Measurements from ENCODE around the gene MBP.
"Not testable (repeated sequence)": the region's sequence is repeated elsewhere in the genome, so short reads cannot be mapped to it uniquely, and the experiment has no call there.

The MBP gene

DNA sequence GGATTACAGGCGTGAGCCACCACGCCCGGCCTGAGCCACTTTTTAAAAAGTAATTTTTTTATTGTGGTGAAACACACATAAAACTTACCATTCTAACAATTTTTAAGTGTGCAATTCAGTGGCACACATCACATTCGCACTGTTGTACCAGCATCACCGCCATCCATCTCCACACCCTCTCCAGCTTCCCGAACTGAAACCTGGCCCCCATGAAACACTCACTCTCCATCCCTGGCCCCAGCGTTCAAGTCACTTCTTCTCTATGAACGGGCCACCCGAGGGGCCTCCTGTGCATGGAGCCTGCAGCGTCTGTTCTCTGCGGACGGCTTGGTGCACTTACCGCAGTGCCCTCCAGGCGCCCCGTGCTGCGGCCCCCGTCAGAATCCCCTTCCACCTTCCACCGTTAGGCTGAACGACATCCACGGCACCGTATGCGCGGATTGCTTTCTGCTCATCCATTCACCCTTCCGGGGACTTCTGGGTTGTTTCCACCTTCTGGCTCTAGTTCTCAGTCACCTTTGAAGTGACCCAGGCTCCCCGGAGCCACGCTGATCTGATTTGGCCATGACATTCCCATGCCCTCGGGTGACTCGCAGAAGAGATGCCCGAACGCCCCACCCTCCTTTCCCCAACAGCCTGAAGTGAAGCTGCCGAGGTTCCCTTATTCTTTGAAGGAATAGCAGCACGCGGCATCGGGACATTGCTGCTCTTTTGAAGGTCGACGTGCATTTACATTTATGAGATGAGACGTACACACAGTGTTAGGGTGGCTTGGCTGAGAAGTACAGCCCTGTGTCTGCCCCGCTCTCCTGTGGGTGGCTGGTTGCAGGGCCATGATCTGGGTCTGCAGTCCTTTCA, 134.4 kb downstream of the MBP start:
- no peak for FAIRE-seq

DNA sequence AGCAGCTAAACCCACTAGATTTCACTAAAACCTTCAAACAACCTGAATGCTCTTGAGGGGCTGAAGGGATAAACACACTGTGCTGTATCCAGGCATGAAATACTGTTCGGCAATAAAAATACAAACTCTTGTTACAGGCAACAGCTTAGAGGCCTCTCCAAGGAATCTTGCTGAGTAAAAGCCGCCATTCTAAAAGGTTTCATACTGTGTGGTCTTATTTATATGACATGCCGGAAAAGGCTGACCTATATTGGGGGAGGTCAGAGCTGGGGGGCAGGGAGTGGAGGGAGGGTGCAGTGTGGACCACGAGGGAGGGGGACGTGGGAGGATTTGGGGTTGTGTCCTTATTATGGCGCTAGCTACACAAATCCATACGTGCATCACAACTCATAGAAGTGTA, 136.2 kb downstream of the MBP start:
- FAIRE-seq = no peak

DNA sequence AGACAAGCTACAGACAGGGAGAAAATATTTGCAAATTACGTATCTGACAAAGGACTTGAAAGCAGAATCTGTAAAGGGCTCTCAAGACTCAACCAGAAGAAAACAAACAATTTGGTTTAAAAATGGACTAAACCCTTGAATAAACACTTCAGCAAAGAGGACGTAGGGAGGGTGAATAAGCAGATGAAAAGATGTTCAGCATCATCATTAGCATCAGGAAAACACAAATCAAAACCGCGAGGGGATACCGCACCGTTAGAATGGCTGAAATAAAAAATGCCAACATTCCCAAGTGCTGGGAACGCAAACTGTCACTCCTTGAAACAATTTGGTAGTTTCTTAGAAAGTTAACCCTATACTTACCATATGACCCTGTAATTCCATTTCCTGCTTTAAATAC, 136.7 kb downstream of the MBP start:
- no peak for FAIRE-seq

DNA sequence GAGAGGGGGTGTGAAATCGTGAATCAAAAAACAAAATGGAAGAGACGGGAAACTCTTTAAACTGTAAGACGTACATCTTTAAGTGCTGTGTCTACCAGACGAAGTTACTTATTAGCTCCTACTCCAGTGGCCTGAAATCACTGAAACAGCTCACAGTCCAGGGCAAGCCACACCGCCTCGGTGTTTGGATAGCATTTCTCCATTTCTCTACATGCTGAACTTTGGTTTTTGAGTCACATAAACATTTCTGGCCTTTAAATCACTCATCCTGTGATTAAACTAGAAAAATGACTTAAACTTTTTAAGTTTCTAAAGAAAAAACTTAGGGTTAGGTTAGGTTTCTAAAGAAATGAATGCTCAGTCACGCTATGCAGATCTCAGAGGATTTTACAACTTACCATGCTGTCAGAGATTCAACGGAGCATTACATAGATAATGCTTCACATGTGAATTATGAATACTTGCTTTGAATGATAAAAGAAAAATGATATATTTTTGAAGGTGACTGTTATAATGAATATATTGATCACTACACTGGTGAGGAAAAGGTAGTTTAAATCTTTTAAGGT, 138.4 kb downstream of the MBP start:
- no peak for FAIRE-seq

DNA sequence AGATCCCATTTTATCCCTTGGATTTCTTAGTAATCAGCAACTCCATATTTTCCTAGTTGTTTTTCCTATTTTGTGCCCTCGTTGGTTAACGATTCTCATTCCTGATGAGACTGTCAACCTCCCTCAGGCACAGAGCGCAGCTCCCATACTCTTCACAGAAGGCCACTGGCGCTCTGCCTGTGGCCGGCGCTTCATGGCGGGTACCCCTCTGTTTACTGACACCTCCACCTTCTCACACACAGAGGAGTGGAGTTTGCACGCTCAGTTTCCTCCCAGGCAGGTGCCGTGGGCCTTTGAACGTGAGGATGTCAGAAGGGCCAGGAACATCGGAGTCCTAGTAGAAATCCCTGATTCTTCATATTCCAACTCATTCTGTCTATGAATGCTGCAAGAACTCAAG, 139.0 kb downstream of the MBP start:
- no peak for FAIRE-seq

DNA sequence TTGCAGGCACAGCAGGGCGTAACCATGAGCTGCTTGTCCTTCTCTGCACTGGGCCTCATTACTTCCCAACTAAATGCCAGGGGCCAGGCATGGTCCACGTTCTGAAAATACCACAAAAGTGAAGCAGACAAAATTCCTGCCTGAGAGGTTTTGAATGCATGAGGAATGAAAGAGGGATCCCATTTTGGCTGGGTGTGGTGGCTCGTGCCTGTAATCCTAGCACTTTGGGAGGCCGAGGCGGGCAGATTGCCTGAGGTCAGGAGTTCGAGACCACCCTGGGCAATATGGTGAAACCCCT, 139.5 kb downstream of the MBP start:
- no peak for FAIRE-seq

DNA sequence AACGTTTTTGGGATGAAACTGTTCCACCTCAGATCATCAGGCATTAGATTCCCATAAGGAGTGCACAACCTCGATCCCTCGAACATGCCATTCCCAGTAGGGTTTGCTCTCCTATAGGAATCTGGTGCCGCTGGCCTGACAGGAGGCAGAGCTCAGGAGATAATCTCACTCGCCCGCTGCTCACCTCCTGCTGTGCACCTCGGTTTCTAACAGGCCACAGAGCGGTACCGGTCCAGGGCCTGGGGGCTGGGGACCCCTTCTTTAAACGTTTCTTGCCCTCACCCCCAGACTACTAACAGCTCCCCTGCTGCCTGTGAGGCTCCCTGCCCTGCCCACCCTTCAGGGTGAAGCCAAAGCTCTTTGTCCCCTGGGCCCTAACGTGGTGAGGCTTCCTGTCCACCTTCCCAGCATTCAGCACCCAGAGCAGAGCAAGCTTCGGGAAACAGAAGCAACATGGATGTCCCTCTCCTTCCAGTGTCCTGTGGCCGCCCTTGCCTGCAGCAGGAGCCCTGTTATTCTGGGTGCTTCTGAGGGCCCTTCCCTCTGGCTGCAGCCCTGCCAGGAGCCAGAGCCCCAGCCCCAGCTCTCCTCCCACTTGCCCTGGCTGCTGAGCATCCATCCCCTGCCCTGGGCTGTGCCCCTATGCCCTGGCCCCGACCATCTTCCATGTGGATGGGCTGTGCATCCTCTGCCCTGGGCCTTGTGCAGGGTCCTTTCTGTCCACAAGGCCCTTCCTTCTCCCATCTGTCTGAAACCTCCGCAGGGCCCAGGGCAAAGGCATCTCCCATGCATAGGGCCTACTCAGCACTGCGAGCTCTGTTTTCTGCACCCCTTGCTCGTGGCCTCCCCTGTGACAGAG, 140.1 kb downstream of the MBP start:
- no peak for FAIRE-seq

DNA sequence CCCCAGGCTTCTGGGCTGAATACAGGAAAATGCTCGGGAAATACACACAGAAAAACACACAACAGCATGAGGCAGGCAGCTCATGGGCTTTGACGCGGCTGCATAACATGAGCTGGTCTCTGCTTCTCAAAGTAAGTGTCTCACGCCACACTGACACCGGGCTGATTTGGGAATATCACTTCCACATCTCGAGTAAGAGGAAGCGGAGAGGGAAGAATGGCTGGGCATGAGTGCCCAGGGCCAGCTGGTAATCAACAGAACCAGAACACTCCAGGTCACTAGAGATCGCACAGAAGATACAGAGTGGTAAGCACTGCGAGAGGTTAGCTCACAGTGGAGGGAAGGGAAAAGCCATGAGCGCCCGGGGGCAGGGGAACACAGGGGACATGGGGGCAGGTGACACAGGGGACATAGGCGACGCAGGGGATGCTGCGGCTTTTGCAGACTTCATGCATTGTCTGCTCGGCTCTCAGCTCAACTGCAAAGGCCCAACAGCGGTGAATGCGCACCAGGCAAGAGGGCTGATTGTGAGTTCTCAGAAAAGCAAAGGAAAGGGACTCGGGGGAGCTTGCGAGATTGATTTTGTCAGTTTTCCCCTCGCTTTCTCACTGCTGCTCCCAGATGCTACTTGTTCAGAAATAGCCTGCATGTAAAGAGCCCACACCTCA, 141.4 kb downstream of the MBP start:
- FAIRE-seq = no peak

DNA sequence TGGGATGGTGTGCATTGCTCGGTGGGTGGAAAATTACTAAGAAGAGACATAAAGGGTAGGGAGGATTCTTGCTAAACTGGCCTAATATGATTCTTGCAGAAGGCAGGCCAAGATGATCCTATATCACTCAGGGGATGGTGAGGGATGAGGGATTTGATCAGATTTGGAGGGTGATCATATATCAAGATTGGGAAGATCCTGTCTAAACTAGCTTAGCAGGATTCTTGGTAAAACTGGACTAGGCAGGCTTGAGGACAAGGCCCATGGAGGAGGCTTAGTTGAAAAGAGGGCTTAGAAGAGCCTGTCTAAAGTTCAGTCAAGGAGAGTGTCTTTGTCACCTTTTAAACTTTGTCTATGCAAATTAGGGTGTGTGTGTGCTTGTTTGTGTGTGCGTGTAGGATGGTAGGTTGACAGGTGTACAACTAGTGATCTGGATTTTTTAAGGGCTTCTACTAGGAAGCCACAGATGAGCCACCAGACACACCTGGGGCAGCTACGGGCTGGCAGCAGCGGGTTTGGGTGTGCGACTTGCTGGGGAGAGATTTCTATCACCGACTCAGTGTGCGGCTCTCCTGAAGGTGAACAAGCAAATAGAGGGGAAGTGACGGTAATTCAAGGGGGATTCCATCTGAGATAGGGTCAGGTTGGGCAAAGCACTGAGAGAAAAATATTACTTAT, 142.1 kb downstream of the MBP start:
- not testable (repeated sequence) for FAIRE-seq

DNA sequence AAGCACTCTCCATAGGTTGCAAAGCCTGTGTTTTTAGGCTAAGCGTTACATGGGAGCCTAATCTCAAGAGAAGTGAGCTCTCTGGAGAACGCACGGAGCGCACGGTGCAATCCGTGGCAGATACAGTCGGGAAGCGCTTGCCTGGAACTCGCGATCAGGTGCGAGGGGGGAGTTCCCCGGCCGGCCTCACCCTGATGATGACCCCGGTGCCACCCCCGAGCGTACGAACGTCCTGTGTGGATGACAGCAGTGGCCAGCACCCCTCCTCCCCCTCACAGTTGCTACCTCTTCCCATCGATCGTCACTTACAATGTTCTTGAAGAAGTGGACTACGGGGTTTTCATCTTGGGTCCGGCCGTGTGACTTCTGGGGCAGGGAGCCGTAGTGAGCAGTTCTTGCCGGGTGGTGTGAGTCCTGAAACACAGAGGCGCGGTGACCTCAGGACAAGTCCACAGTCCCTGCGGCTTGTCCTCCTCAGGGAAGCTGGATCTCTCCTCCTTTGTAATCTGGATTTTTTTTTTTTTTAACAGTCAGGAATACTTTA, 142.9 kb downstream of the MBP start:
- FAIRE-seq = no peak

DNA sequence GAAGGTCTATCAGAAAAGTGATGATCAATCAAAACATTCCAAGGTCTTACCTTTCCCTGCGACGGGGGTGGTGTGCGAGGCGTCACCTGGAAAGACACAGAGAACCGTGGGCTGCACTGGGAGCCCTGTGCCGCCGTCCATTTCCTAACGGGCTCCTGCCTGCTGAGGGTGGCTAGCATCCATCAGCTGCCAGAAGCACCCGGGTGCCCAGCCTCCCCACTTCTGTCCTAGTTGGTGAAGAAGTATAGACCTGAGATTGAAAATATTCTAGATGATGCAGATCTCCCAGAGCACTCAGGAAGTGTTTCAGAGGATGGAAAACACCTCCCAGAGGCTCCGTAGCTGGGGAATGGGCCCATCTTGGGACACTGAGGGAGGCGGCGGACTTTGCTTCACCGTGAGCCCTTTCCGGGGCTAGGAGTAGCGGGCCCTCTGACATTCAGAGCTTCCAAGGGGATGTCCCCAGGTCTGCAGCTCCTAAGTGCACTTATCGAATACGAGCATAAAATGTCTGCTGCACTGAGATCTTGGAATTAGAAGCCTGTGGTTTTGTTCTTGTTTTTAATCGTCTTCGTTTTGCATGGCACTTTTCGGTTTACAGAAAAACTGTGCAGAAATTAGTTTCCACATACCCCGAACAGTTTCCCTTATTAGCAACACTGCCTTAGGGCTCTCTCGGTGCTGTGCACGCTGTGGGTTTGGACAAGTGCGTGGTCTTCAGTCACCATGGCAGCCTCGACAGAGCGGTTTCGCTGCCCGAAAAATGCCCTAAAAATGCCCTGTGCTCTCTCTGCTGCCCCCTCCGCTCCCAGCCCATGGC, 143.5 kb downstream of the MBP start:
- no peak for FAIRE-seq

DNA sequence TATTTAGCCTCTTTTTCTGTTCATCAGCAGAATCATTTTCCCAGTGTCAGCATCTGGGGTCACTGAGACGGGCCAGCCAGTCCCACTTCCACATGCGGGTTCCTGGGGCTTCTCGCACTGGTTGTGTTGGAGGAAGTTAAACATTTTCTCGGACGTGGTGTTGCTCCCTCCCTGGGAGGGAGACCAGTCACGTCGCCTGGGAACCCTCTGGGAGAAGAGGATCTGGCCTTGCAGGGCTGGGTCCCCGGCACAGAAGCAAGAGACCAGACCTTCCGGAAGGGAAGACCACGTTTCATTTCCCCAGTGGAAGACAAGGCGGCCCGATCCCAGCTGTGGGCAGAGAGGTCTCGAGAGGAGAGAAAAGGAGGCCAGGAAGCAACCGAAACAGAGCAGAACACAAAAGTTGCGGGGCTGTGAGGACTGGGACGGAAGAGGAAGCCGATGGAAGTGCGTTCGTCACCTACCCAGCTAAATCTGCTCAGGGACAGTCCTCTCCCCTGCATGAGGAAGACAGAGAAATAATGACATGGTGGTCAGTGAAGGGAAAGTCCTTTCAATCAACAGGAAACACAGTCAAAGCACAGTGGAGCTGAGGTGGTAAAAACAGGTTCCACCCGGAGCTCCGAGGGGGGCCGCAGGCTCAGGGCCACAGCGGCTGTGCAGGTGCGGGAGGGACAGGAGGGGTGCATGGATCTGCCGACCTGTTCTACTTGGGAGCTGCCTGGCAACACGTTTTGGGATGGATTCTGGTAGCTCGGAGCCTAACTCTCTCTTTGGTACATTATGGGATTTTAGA, 144.4 kb downstream of the MBP start:
- no peak for FAIRE-seq

DNA sequence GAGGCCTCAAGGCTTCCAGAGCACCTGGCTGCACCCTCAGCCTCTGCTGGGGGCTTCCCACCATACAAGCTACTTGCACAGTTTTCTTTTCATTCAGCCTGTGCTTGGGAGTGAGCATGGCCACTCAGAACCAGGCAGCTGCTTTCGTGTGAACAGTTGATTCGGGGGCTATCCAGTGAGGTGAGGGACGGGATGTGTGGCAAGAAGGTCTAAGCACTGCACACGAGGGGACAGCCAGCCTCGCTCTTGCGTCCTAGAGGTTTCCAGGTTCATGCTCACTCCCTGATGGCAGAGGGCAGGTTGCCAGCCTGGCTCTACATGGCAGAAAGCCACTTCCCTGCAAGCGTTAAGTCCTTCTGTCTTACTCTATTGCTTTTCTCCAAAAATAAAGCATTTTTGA, 146.2 kb downstream of the MBP start:
- FAIRE-seq = no peak

DNA sequence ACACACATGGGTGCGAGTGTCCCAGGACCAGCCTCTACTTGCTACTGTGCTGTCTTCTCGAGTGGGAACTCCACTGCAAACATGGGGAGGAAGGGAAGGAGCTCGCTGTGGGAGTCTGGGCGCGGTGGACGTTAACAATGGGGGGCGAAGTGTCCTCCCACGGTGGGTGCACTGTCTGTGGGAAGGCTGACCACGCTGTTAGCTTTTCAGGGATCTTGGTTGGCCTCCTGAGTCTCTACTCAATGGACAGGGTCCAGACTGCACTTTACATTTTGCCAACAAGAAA, 146.7 kb downstream of the MBP start:
- FAIRE-seq = no peak

DNA sequence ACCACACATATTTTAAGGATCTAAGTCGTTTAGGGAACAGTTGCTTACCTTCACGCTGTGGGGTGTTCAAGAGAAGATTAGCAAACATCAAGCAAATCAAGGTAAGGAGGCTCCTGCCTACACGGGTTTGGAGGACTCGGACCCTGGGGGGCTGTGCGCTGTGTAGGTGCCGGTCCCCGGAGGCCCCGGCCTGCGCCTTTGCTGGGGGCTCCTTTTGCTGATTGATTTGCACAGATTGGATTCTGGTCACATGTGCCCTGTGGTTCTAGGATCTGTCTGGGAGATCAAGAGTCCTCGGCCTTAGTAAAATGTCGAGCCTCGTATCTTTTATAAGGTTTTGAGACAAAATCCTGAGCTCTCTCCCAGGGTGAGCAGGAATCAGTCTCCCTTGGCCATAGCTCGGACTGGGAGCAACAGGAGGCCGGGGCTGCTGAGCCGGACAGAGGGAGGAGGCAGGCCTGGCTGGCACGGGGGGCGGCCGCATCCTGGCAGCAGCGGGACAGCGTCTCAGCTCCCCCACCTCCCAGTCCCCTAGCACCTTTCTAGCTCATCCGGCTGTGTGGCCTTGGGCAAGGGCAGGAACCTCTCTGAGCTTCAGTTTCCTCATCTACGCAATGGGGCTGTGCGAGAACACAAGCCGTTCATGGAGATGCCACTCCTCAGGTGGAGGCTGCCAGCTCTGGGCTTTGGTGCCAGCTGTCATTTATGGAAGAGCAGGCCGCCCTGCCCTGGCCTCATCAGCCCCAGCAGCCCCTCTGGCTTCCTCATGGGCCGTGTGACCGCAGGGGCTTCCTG, 147.2 kb downstream of the MBP start:
- FAIRE-seq = no peak

DNA sequence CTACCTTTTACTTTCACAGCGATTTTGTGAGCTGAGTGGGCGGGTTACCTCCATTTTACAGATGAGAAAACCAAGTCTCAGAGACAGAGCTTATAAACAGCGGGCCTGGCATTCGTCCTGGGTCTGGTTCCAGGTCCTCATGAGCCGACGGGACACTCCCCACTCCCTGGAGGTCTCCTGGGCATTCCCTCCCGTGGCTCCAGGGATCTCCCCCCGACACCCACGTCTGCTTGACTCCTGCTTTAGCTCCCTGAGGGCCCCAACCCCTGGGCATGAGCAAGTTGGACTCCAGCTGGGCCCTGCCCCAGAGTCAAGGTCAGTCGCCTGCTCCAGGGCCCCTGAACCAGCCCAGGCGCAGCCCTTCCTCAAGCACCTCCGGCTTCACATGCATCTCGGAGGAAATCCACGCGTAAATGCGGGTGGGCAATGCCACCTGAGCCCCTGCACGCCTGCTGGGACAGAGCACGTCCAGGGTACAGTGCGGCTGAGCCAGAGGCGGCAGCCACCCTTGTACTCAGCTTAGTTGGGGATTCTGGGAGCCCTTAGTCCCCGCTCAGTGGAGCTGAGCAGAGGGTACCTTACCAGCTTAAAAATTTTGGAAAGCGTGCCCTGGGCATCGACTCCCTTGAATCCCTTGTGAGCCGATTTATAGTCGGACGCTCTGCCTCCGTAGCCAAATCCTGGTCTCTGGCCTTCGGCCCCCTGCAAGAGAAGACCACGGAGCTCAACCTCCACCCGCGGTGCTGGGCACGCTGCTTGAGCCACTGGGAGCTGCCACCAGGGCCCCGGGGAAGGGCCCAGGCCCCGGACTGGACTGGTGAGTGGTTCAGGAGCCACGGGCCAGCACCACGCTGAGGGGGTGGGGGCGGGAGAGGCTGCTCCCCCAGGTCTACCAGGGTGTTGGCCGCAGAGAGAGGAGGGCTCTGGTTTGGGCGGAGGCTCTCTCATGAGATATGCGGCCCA, 148.1 kb downstream of the MBP start:
- FAIRE-seq = no peak

DNA sequence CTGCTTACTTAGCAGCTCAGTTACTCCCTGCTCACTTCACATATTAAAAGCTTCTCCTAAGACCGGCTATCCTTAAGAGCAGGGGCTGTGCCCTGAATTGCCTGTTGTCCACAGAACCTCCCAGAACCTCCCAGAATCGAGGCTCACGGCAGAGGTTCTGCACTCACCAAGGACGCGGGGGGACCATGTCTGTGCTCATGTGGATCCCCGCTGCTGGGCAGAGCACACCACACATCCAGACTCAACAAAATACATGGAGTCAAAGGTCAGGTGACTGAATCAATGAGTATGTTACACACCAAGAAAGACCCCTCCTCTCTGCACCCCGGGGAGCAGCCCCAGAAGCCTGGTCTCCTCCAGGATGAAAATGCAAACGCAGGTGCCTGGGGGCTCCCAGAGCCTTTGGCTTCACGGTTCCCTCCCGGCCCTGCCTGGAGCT, 149.0 kb downstream of the MBP start:
- FAIRE-seq = no peak

DNA sequence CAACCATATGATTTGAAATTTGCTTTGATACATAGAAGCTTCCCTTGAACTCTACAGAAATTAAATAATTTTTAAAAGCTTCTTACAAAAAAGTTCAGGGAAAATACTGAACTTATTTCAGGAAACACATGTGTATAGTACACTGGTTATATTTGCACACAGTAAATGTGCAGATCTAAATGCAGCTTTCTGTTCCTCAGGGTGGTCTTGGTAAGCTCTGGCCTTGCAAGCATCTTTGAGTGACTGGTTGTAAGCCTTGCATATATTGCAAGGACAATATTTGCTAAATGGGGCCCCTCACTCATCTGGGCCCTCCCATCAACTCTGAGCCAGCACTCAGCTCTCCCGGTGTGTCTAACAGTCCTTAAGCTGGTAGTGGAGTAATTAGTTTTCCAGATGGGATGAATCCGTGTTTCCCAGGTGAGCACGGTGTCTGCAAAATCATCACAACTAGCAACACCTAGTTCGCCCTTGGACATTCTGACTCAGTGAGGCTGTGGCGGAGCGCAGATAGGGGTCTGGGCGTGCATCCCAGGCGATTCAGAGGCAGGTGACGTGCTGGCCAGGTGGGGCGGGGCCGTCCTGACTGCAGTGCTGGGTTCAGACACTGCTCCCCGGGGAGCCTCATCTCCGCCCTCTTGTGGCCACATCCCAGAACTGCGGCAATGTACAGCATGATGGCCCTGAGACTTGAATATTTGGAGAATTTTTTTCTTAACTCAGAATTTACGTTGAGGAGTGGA, 149.6 kb downstream of the MBP start:
- peak; percentile 82 for FAIRE-seq

All from G401.6 (cell line).